WTC11 (cell line): ENCODE data around the gene MRPL27. TPM values are rescaled to one million over a fixed set of nuclear protein-coding genes. Genes with fewer than 3 reads are reported as not detected.

Experiments used
- ATAC-seq: fragments of 200-7000 bp; cut with Tn5 transposase; 2 replicates; pipeline ENCODE4 v1.10.0; 2021; ENCODE audit warnings: mild to moderate bottlenecking, moderate library complexity
- CTCF ChIA-PET: fragments of 300-600 bp; sonication (Branson Sonifier 250); formaldehyde crosslinking; loops from one replicate; lab custom pipeline; 2021; ENCODE audit warnings: antibody characterized with exemption; lab: Charles Lee
- POLR2A ChIA-PET: fragments of 350-600 bp; sonication (Branson Sonifier 250); formaldehyde crosslinking; loops from one replicate; lab custom pipeline; 2021; ENCODE audit warnings: antibody characterized with exemption; lab: Charles Lee
- DNase-seq: peaks from one replicate; pipeline ENCODE4 v3.0.0; 2021; ENCODE audit warnings: low spot score
- H3K27ac Mint-ChIP-seq: 2 replicates; pipeline ENCODE4 v1.8.0; 2021; ENCODE audit warnings: mixed read lengths
- H3K27me3 Mint-ChIP-seq: 2 replicates; pipeline ENCODE4 v1.8.0; 2021; ENCODE audit warnings: low read depth, mild to moderate bottlenecking, moderate library complexity, mixed read lengths
- H3K36me3 Mint-ChIP-seq: 2 replicates; pipeline ENCODE4 v1.8.0; 2021; ENCODE audit warnings: mixed read lengths
- H3K4me1 Mint-ChIP-seq: 2 replicates; pipeline ENCODE4 v1.8.0; 2022; ENCODE audit warnings: mixed read lengths
- H3K4me3 Mint-ChIP-seq: 2 replicates; pipeline ENCODE4 v1.8.0; 2021; ENCODE audit warnings: mild to moderate bottlenecking, moderate library complexity, mixed read lengths
- H3K9me3 Mint-ChIP-seq: 2 replicates; pipeline ENCODE4 v1.8.0; 2021; ENCODE audit warnings: mixed read lengths
- CBFB ChIP-seq: sonication (generic); formaldehyde crosslinking; IDR thresholded peaks from 2 replicates; pipeline ENCODE4 v1.8.1; 2022; ENCODE audit warnings: mild to moderate bottlenecking, low read depth, missing genetic modification reagents
- CREM ChIP-seq: sonication (generic); formaldehyde crosslinking; IDR thresholded peaks from 2 replicates; pipeline ENCODE4 v1.8.1; 2022; ENCODE audit warnings: mild to moderate bottlenecking, missing genetic modification reagents, moderate library complexity
- ELF4 ChIP-seq: sonication (generic); formaldehyde crosslinking; IDR thresholded peaks from 2 replicates; pipeline ENCODE4 v1.8.1; 2022; ENCODE audit warnings: low read depth, mild to moderate bottlenecking, moderate library complexity, missing genetic modification reagents
- EMX1 ChIP-seq: fragments of 250-450 bp; sonication (Bioruptor Pico); IDR thresholded peaks from 2 replicates; pipeline ENCODE4 v1.8.0; 2021; ENCODE audit warnings: mild to moderate bottlenecking
- ETV6 ChIP-seq: sonication (generic); formaldehyde crosslinking; IDR thresholded peaks from 2 replicates; pipeline ENCODE4 v1.8.1; 2022; ENCODE audit warnings: mild to moderate bottlenecking, missing genetic modification reagents
- GTF2I ChIP-seq: fragments of 250-450 bp; sonication (Bioruptor Pico); conservative IDR thresholded peaks from 2 replicates; pipeline ENCODE4 v1.4.0; 2021; ENCODE audit warnings: mild to moderate bottlenecking
- HMGA2 ChIP-seq: fragments of 250-450 bp; sonication (Bioruptor Pico); IDR thresholded peaks from 2 replicates; pipeline ENCODE4 v1.4.0; 2021; ENCODE audit warnings: mild to moderate bottlenecking, moderate library complexity
- IRF2 ChIP-seq: sonication (generic); formaldehyde crosslinking; IDR thresholded peaks from 2 replicates; pipeline ENCODE4 v1.8.0; 2022; ENCODE audit warnings: low read depth, missing genetic modification reagents, borderline replicate concordance
- MXD4 ChIP-seq: fragments of 250-450 bp; sonication (Bioruptor Pico); IDR thresholded peaks from 2 replicates; pipeline ENCODE4 v1.8.0; 2021; ENCODE audit warnings: mild to moderate bottlenecking, moderate library complexity, borderline replicate concordance
- OVOL2 ChIP-seq: fragments of 250-450 bp; sonication (Bioruptor Pico); IDR thresholded peaks from 2 replicates; pipeline ENCODE4 v1.9.0; 2021; ENCODE audit warnings: mild to moderate bottlenecking, borderline replicate concordance
- RORB ChIP-seq: fragments of 250-450 bp; sonication (Bioruptor Pico); IDR thresholded peaks from 2 replicates; pipeline ENCODE4 v1.9.0; 2021; ENCODE audit warnings: mild to moderate bottlenecking
- SMAD3 ChIP-seq: sonication (generic); formaldehyde crosslinking; IDR thresholded peaks from 2 replicates; pipeline ENCODE4 v1.8.0; 2022; ENCODE audit warnings: missing genetic modification reagents, mild to moderate bottlenecking, borderline replicate concordance
- TCF7 ChIP-seq: sonication (generic); formaldehyde crosslinking; IDR thresholded peaks from 2 replicates; pipeline ENCODE4 v1.8.0; 2022; ENCODE audit warnings: mild to moderate bottlenecking, low read depth, missing genetic modification reagents, moderate library complexity
- TP53 ChIP-seq: sonication (generic); formaldehyde crosslinking; IDR thresholded peaks from 2 replicates; pipeline ENCODE4 v1.8.1; 2023; ENCODE audit warnings: mild to moderate bottlenecking, missing genetic modification reagents
- ZBTB21 ChIP-seq: sonication (generic); formaldehyde crosslinking; IDR thresholded peaks from 2 replicates; pipeline ENCODE4 v1.8.1; 2023; ENCODE audit warnings: mild to moderate bottlenecking, missing genetic modification reagents, borderline replicate concordance
- ZNF138 ChIP-seq: sonication (generic); formaldehyde crosslinking; conservative IDR thresholded peaks from 2 replicates; pipeline ENCODE4 v1.8.1; 2022; ENCODE audit warnings: mild to moderate bottlenecking, moderate library complexity, missing genetic modification reagents
- ZNF232 ChIP-seq: sonication (generic); formaldehyde crosslinking; IDR thresholded peaks from 2 replicates; pipeline ENCODE4 v1.8.0; 2022; ENCODE audit warnings: mild to moderate bottlenecking, missing genetic modification reagents
- ZNF317 ChIP-seq: sonication (generic); formaldehyde crosslinking; IDR thresholded peaks from 2 replicates; pipeline ENCODE4 v1.8.1; 2023; ENCODE audit warnings: low read depth, mild to moderate bottlenecking, moderate library complexity, missing genetic modification reagents, borderline replicate concordance
- ZNF396 ChIP-seq: fragments of 250-450 bp; sonication (Bioruptor Pico); IDR thresholded peaks from 2 replicates; pipeline ENCODE4 v1.8.0; 2021; ENCODE audit warnings: mild to moderate bottlenecking, moderate library complexity, borderline replicate concordance
- ZNF423 ChIP-seq: fragments of 250-450 bp; sonication (Bioruptor Pico); IDR thresholded peaks from 2 replicates; pipeline ENCODE4 v2.1.2; 2022; ENCODE audit warnings: mild to moderate bottlenecking, moderate library complexity
- total RNA-seq: library from RNA; stranded (reverse); gene quantifications from 3 replicates; pipeline ENCODE4 v1.2.3, GENCODE V29; 2021
- TF ChIP-seq, protein P1 (sequence below): sonication (generic); formaldehyde crosslinking; IDR thresholded peaks from 2 replicates; pipeline ENCODE4 v1.8.0; 2022; ENCODE audit warnings: mild to moderate bottlenecking, missing genetic modification reagents
- TF ChIP-seq, protein P2 (sequence below): sonication (generic); formaldehyde crosslinking; IDR thresholded peaks from 2 replicates; pipeline ENCODE4 v1.8.1; 2022; ENCODE audit warnings: mild to moderate bottlenecking, moderate library complexity, missing genetic modification reagents
- TF ChIP-seq, protein P3 (sequence below): sonication (generic); formaldehyde crosslinking; IDR thresholded peaks from 2 replicates; pipeline ENCODE4 v1.8.0; 2023; ENCODE audit warnings: missing genetic modification reagents
- TF ChIP-seq, protein P4 (sequence below): sonication (generic); formaldehyde crosslinking; conservative IDR thresholded peaks from 2 replicates; pipeline ENCODE4 v1.8.1; 2022; ENCODE audit warnings: mild to moderate bottlenecking, missing genetic modification reagents
- TF ChIP-seq, protein P5 (sequence below): fragments of 250-450 bp; sonication (Bioruptor Pico); IDR thresholded peaks from 2 replicates; pipeline ENCODE4 v1.8.0; 2021; ENCODE audit warnings: mild to moderate bottlenecking
- TF ChIP-seq, protein P6 (sequence below): sonication (generic); formaldehyde crosslinking; IDR thresholded peaks from 2 replicates; pipeline ENCODE4 v1.8.0; 2022; ENCODE audit warnings: mild to moderate bottlenecking, missing genetic modification reagents
- TF ChIP-seq, protein P7 (sequence below): fragments of 250-450 bp; sonication (Bioruptor Pico); IDR thresholded peaks from 2 replicates; pipeline ENCODE4 v1.9.0; 2021; ENCODE audit warnings: mild to moderate bottlenecking, borderline replicate concordance

Gene MRPL27
- total RNA-seq, 1 experiment from 2014 or later: 80.5 TPM

DNA sequence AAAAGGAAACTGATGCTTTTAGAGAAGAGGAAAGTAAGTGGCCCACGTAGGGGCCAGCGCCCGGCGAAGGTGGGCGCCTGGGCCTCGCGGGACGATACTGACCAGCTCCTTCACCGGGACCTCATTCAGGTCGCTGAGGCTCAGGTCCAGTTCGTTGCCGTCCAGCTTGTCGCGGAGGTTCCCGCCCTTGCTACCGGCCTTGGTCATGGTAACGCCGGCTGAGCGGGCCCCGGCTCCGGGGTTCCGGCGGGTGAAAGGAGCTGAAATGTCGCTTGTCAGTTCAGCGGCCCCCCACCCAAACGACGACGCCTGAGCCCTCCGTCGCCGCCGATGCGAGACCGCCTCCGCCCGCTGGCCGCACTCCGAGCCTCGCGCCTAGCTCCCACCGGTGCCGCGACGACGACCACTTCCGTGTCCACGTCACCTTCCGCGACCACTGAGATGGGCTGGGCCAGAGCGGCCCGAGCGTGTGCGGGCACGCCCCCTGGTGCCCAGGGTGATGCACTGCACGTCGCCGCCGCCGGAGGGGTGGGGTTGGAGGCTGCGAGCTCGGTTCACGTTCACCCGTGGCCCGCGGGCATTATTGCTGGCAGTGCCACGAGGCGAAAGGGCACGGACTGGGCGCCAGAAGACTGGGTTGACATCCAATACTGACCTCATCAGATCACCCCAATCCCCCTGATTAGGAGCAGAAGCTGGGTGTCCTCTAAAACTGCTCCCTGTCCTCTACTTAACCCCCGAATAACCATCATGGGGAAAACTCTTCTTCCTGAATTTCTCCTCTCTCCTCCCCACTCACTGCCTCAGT, 24.3 kb upstream of the MRPL27 start, which contains the start of gene LRRC59:
TSS of gene LRRC59 (minus strand) at position 413 of the 808 bp plus-strand sequence. CDS start at position 207, 206 bp downstream.
- ATAC-seq: peak; percentile 93
- Mint-ChIP-seq H3K4me1 (peaks cover 10% of the 10 kb centered on the region), H3K27me3 (peaks cover 7% of the 10 kb centered on the region)
- TF ChIP-seq OVOL2 (CRISPR knock-in tag): no peak
- peak; percentile 86; the same call in 1 of the 2 replicates for TF ChIP-seq ELF4
- TF ChIP-seq TCF7 (CRISPR knock-in tag): no peak
- TF ChIP-seq, protein P1, sequence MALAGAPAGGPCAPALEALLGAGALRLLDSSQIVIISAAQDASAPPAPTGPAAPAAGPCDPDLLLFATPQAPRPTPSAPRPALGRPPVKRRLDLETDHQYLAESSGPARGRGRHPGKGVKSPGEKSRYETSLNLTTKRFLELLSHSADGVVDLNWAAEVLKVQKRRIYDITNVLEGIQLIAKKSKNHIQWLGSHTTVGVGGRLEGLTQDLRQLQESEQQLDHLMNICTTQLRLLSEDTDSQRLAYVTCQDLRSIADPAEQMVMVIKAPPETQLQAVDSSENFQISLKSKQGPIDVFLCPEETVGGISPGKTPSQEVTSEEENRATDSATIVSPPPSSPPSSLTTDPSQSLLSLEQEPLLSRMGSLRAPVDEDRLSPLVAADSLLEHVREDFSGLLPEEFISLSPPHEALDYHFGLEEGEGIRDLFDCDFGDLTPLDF: no peak
- TF ChIP-seq EMX1 (CRISPR knock-in tag): no peak
- peak; percentile 74; the same call in 1 of the 2 replicates for TF ChIP-seq ZBTB21 (CRISPR knock-in tag)
- TF ChIP-seq ZNF317 (CRISPR knock-in tag): 0 out of 2 replicates have a peak, but pooled peaks have one; percentile 39
- TF ChIP-seq, protein P2, sequence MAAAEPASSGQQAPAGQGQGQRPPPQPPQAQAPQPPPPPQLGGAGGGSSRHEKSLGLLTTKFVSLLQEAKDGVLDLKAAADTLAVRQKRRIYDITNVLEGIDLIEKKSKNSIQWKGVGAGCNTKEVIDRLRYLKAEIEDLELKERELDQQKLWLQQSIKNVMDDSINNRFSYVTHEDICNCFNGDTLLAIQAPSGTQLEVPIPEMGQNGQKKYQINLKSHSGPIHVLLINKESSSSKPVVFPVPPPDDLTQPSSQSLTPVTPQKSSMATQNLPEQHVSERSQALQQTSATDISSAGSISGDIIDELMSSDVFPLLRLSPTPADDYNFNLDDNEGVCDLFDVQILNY: peak; percentile 50; the same call in 1 of the 2 replicates
- peak; percentile 75; the same call in 1 of the 2 replicates for TF ChIP-seq SMAD3 (CRISPR knock-in tag)
- no peak for TF ChIP-seq CBFB (CRISPR knock-in tag)
- TF ChIP-seq GTF2I: no peak
- no peak for TF ChIP-seq ZNF423 (CRISPR knock-in tag)
- TF ChIP-seq MXD4 (CRISPR knock-in tag): no peak
- TF ChIP-seq, protein P3, sequence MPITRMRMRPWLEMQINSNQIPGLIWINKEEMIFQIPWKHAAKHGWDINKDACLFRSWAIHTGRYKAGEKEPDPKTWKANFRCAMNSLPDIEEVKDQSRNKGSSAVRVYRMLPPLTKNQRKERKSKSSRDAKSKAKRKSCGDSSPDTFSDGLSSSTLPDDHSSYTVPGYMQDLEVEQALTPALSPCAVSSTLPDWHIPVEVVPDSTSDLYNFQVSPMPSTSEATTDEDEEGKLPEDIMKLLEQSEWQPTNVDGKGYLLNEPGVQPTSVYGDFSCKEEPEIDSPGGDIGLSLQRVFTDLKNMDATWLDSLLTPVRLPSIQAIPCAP (CRISPR knock-in tag): no peak
- TF ChIP-seq, protein P4, sequence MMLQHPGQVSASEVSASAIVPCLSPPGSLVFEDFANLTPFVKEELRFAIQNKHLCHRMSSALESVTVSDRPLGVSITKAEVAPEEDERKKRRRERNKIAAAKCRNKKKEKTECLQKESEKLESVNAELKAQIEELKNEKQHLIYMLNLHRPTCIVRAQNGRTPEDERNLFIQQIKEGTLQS (CRISPR knock-in tag): no peak
- TF ChIP-seq RORB (CRISPR knock-in tag): no peak
- TF ChIP-seq TP53 (CRISPR knock-in tag): no peak
- TF ChIP-seq ETV6 (CRISPR knock-in tag): peak; percentile 98
- no peak for TF ChIP-seq IRF2 (CRISPR knock-in tag)
- no peak for TF ChIP-seq HMGA2 (CRISPR knock-in tag)
- TF ChIP-seq, protein P5, sequence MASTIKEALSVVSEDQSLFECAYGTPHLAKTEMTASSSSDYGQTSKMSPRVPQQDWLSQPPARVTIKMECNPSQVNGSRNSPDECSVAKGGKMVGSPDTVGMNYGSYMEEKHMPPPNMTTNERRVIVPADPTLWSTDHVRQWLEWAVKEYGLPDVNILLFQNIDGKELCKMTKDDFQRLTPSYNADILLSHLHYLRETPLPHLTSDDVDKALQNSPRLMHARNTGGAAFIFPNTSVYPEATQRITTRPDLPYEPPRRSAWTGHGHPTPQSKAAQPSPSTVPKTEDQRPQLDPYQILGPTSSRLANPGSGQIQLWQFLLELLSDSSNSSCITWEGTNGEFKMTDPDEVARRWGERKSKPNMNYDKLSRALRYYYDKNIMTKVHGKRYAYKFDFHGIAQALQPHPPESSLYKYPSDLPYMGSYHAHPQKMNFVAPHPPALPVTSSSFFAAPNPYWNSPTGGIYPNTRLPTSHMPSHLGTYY (CRISPR knock-in tag): no peak
- no peak for TF ChIP-seq ZNF396 (CRISPR knock-in tag)
- no peak for TF ChIP-seq ZNF138
- TF ChIP-seq, protein P6, sequence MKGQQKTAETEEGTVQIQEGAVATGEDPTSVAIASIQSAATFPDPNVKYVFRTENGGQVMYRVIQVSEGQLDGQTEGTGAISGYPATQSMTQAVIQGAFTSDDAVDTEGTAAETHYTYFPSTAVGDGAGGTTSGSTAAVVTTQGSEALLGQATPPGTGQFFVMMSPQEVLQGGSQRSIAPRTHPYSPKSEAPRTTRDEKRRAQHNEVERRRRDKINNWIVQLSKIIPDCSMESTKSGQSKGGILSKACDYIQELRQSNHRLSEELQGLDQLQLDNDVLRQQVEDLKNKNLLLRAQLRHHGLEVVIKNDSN (CRISPR knock-in tag): peak; percentile 66
- TF ChIP-seq CREM (CRISPR knock-in tag): peak; percentile 96
- TF ChIP-seq, protein P7, sequence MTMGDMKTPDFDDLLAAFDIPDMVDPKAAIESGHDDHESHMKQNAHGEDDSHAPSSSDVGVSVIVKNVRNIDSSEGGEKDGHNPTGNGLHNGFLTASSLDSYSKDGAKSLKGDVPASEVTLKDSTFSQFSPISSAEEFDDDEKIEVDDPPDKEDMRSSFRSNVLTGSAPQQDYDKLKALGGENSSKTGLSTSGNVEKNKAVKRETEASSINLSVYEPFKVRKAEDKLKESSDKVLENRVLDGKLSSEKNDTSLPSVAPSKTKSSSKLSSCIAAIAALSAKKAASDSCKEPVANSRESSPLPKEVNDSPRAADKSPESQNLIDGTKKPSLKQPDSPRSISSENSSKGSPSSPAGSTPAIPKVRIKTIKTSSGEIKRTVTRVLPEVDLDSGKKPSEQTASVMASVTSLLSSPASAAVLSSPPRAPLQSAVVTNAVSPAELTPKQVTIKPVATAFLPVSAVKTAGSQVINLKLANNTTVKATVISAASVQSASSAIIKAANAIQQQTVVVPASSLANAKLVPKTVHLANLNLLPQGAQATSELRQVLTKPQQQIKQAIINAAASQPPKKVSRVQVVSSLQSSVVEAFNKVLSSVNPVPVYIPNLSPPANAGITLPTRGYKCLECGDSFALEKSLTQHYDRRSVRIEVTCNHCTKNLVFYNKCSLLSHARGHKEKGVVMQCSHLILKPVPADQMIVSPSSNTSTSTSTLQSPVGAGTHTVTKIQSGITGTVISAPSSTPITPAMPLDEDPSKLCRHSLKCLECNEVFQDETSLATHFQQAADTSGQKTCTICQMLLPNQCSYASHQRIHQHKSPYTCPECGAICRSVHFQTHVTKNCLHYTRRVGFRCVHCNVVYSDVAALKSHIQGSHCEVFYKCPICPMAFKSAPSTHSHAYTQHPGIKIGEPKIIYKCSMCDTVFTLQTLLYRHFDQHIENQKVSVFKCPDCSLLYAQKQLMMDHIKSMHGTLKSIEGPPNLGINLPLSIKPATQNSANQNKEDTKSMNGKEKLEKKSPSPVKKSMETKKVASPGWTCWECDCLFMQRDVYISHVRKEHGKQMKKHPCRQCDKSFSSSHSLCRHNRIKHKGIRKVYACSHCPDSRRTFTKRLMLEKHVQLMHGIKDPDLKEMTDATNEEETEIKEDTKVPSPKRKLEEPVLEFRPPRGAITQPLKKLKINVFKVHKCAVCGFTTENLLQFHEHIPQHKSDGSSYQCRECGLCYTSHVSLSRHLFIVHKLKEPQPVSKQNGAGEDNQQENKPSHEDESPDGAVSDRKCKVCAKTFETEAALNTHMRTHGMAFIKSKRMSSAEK (CRISPR knock-in tag): no peak
- no peak; the same call in 1 of the 2 replicates for TF ChIP-seq ZNF232 (CRISPR knock-in tag)

More for the DNA sequence above, 24.3 kb upstream of the MRPL27 start, which contains the start of gene LRRC59:
- H3K4me3 Mint-ChIP-seq: peak within 1 kb of the TSS; percentile 93
- DNase-seq: peak; percentile 88
- peaks cover 38% of the 10 kb centered on the region for H3K36me3 Mint-ChIP-seq
- no peak within 1 kb of the TSS for H3K27ac Mint-ChIP-seq
- POLR2A ChIA-PET: interaction anchor here (0.6 to 1.8 kb wide), 7 partner anchors 29 to 633 kb away, joined by 3 to 8 read pairs (median 3); partner anchors contain the start of genes ACSF2 and FAM117A
- CTCF ChIA-PET: interaction anchor here (0.6 to 4.0 kb wide), 79 partner anchors 8 to 399 kb away, joined by 3 to 108 read pairs (median 5); partner anchors contain the start of genes ACSF2, CACNA1G, CHAD and EME1
- H3K9me3 Mint-ChIP-seq: peaks cover 20% of the 10 kb centered on the region
